ENCODE measurements around the gene CORO2B.
A peak's percentile ranks its signal among the peaks of the same experiment; 100 is the strongest.

Gene CORO2B

DNA sequence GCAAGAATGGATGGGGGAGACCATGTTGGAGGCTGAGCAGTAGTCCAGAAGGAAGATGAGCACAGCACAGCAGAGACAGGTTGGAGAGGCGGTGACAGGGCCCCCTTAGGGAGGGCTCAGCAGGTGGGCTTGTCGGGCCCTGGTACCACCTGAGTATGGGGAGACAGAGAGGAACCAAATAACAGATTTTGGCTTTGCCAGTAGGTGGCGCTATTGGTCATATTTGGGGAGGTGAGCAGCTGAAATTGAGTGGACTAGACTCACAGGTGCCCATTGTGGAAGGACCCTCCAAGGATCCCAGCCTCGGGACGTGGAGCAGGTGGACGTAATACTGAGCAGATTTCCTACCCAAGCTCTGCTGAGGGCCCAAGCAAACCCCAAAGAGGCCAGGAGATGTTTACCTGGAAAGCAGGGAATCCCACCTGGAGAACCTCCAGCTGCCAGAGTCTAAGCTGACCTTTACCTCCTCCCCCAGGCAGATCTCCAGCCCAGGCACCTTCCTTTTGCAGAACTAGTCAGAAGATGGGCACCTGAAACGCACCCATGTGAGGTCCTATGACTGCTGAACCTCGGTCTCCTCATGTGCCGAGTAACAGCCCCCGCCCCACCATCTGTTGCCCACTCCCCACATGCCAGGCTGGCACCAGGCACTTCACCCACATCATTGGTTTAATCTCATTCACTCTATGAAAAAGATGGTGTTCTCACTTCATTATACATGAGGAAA lies 24.6 kb upstream of the CORO2B start:
- DNase-seq (ENCODE audit: low read depth): peak; percentile 24

DNA sequence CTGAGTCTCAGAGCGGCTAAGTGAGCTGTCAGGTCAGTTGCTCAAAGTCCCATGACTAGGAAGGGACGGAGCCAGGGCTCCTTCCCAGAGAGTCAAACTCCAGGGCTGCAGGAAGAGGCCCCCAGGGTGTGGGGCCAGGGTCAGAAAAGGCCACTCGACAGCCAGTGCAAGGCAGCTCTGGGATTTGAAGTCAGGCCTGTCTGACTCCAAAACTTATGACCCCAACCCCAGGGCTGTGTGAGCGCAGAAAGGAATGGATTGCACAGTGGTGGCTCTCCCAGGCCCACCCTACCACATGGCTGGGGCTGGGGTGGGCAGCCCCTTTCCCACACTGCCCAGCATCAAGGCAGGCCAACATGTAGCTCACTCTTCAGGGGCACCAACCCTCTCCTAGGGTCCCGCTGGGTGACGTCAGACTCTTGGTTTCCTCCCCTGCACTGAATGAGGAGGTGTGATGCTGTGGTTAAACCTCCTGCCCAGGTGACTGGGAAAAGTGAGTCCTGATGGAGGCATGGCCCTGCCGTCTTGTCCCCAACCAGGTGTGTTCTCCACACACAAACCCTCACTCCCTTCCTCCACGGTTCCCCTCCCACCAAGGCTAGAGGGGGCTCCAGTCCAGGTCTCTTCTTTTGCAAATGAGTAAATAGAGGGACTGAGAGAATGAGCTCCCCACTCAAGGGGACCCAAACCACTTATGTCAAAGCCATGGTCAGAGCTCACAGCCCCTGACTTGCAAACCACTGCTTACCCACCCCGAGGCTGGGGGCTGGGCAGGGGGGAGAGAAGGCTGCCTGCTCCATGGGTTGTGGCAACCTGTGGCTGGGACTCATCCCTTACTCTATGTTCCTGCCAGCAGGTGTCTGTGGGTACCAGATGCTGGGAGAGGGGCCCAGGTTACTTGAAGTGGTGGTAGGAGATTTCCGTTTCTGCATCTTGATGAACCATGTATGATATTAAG lies 23.8 kb upstream of the CORO2B start:
- no peak for DNase-seq (ENCODE audit: low read depth)

DNA sequence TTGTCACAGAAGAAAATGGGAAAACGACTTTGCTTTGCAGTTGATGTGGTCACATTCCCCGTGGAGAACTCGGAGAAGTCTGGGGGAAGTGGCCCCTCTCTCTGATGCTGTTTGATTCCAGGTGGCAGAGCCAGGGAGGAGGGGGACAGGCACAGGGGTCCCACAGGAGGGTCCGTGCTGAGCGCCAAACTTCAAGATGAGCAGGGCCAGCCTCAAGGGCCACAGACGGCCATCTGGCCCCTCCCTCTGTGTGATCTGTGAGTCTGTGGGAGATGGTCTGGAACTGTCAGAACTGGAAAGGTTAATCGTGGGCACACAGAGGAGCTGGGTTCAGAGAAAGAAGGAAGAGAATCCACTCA lies 23.1 kb upstream of the CORO2B start:
- DNase-seq (ENCODE audit: low read depth): no peak

DNA sequence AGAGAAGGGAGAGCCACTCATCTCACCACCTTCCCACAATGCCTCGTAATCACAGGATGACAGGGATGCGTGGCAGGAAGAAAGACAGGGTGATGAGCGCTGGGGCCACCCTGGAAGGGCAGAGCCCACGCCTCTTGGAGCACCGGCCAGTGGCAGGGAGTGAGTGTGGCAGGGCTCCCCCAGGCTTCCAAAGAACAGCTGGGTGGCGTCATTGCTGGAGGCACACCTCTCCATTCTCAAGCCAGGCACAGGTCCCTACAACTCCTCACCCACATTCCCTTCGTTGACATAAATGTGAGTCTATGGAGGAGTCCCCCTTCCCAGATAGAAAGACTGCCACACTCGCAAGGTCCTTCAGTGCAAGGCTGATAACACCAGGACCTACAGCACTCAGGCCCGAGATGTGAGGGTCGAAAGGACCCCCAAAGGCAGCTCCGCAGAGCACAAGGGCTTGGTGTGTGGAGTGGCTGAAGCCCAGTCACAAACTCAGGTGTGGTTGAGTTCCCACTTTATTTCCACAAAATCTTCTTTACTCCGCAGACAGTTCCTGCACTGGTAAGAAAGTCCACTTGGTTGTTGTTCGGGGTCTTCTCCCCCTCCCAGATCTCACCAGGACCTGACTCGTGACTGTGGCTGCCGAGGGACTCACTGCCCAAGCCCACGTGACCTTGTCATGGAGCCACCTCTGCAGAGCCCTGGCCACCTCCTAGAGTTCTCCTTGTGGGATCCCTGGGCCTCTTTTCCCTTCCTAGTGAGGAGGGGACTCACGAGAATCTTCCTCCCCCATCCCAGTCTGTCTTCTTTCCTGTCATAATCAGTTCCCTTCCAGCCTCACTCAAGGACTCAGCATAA lies 22.4 kb upstream of the CORO2B start:
- no peak for DNase-seq (ENCODE audit: low read depth)

DNA sequence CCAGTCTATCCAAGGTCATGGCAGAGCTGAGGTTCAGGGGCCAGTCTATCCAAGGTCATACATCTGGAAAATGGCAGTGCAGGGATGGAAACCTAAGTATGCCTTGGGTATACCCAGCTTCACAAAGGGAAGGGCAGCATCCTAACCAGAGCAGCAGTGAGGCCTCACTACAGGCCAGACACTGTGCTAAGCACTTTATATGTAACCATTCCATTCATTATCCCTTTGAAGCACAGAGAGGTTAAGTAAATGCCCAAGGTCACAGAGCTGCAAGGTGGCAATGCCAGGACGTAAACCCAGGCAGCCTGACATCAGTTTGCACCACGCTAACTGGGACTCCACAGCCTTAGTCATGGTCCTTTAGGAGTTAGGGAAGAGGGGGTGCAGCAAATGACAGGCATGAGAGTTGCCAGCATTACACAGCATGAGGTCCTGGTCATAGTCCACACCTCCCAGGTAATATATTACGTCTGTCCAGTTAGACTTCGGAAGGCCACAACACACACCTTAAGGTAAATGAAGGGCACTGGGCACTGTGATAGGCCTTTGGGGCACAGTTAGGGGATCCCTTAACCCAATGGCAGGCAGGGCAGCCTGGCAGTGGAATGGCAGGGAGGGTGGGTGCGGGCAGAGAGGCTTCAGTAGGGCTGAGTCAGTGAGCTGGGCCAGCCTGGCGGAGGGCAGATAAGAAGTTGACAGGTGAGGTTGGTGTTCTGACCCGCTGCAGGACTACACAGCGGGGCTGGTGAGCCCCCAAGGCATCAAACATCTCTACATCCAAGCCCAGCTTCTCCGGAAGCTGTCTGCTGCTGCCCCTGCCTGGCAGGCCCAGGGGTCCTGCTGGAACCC lies 21.1 kb upstream of the CORO2B start:
- DNase-seq (ENCODE audit: low read depth): no peak

DNA sequence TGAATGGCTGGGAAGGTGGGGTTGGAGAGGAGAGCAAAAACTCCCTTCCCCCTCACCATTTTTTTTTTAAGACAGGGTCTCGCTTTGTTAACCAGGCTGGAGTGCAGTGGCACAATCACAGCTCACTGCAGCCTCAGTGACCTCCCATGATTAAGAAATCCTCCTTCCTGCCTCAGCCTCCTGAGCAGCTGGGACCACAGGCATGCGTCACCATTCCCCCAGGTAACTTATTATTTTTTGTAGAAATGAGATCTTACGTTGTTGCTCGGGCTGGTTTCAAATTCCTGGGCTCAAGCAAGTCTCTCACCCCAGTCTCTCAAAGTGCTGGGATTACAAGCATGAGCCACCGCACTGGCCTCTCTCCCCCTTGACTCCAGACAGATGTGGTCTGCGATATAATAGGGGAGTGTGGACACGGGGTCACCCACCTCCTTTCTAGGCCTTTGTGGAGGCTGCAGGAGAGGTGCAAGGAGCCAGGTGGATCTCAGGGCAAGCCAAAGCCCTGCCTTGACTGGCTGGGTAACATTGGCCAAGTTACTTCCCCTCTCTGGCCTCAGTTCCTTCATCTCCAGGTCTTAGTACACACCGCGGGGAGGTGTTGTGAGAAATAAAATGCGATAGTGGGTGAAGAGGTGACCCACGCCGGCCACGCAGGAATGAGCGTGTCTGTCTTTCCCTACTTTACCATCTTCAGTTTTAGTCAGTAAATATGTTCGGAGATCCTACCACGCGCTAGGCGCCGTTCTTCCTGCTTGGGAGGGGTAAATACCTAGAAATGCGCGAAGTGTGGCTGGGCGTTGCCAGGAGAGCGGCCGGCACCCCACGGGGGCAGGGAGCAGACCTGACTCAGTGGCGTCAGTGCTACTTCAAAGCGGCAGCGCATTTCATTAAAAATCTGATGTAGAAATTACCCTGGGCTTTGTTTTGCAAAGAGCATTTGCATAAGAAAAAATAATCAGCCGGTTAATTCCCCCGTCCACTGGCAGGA lies 20.2 kb upstream of the CORO2B start:
- DNase-seq (ENCODE audit: low read depth): no peak

DNA sequence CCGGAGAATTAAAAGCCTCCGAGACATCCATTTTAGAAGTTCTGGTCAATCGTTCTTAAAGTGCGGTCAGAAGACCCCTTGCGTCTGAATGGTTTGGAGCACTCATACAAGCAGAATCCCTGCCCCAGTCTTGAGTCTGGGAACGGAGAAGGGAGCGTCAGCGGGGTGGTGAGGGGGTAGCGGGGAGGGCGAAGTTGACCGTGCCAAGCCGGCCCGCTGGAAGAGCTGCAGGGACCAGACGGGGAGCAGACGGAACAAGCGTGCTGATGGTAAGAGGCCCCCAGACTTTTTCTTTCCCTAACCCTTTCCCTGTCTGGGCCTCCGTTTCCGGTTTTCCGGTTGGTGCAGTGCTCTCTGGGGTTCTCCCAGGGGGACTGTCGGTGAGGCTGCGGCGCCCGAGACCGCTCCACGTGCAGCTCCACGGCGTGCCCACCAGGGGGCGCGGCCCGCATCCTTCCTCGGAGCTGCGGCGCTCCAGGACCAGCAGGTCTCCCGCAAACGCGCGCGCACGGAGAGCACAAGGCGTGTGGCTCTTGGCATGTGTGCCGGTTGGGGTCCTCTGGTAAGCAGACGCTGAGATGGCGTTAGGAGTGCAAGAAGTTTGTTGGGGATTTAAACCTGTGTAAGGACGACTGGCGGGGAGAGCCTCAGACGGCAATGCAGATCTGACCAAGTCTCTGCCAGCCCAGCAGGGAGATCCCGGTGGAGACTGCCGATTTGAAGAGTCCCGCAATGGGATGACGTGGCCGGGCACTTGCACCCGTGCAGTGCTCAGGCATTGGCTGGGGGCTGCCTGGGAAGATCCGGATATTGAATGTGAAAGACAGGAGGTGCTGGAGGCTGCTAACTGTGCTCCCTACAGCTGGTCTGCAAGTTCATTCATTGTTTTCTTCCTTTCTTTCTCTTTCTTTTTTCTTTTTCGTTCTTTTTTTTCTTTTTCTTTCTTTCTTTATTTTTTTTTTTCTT lies 19.2 kb upstream of the CORO2B start:
- DNase-seq (ENCODE audit: low read depth): peak; percentile 59

DNA sequence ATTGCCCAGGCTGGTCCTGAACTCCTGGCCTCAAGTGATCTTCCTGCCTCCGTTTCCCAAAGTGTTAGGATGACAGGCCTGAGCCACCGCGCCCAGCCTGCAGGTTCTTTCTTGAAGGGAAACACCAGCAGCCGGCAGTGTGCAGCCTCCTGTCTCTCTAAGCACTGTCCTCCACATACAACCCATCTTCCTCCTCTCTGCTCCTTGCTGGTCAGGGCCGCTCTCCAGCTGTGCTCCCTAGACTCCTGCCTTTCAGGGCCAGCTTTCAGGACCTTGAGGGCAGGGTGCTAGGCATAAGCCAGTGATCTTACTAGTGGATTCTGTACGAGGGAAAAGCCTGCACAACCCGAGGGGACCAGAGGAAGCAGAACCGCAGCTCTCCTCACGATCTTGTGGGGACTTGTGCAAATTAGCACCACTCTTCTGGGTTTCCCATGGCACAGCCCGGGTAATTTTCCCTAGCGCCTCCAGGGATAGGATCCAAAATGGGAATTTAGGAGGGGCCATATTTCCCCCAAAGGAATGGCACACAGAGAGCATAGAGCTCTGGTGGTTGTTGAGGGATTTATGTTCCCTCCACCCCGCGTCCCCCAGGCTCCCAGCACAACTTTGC lies 18.2 kb upstream of the CORO2B start:
- no peak for DNase-seq (ENCODE audit: low read depth)

DNA sequence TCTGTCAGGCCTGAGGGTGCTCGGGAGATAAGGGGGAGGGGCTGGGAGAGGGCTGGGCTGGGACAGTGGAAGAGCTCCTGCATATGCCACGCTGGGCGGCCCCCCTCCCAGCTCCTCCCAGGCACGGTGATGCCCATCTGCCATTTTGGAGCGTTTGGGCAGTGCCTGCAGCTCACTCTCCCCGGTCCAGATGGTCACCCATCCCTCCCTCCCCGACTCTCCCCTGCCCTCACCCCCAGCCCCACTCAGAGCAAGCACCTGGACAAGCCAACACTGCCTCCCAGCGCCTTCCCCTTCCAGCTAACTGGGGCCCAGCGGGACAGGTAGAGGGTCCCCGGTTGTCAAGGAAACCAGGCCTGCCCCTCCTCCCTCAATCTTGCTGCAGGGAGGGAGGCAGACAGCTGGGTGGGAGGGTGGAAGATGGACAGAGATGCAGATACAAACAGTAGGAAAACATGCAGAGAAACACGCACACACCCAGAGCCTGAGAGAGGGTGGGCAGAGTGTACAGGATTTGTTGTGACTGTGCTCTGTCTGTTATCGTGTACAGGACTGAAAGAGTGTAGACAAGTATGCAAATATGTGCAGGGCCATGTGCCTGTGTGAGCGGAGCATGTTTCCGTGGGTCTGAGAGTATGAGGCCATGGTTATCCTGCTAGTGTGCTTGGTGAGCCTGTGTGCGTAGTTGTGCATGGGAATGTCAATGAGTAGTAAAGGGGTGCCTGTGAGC lies 17.5 kb upstream of the CORO2B start:
- no peak for DNase-seq (ENCODE audit: low read depth)

DNA sequence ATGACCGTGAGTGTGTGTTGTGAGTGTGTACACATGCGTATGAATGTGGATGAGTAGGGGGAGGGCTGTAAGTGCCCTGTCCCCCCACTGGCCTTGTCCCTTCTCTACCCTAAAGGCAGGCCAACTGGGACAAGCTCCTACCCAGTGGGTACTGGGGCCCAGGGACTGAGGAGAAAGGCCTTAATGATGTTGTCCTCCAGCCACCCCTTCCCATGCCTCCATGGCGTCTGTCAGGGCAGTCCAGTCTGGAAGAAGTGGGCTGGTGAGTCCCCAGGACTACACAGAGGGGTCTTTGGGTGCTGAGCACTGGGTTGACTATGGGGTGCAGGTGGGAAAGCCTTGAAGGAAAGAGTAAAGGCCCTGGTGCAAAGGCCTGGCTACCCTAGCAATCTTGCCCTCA lies 16.9 kb upstream of the CORO2B start:
- no peak for DNase-seq (ENCODE audit: low read depth)

DNA sequence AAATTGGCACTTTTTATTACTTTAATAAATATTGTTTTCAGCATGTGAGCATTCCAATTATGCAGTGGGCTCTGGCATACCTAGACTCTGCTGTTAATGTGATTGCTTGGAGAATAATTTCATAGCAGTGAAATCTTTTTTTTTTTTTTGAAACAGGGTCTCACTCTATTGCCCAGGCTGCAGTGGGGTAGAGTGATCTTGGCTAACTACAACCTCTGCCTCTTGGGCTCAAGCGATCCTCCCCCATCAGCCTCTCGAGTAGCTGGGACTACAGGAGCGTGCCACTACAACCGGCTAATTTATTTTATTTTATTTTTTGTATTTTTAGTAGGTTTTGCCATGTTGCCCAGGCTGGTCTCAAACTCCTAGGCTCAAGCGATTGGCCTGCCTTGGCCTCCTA lies 14.6 kb upstream of the CORO2B start:
- DNase-seq (ENCODE audit: low read depth): no peak

DNA sequence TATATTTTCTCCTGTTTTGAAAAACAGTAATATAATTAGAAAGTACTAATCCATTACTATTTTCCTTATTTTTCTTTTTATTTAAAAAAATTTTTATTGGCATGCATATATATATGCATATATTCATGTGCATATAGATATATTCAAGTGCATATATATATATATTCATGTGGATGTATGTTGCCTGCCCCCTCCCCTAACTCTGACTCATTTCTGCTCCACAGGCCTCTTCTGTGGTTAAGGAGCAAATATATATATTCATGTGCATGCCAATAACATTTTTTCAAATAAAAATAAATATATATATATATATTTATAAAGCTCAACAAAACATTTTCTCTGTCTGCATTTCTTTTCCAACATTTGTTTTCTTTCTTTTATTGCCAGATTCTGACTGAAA lies 13.6 kb upstream of the CORO2B start:
- DNase-seq (ENCODE audit: low read depth): no peak

DNA sequence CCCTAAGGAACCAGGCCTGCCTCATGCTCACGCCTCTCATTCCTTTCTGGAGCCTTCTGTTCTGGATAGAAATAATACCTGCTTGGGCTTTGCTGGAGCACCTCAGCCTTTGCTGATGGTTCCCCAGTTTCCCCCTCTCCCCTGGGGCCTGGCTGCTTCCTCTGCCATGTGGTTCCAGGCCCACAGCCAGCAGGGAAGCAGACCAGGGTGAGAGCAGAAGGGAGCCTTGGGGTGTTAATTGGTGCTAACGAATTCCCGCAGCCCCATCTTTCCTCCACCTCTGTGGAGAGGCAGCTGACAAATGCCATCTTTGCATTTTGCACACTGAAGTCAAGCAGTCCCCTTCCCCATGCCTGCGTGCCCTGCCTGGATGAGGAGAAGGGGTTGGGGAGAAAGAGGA lies 13.1 kb upstream of the CORO2B start:
- DNase-seq (ENCODE audit: low read depth): no peak

DNA sequence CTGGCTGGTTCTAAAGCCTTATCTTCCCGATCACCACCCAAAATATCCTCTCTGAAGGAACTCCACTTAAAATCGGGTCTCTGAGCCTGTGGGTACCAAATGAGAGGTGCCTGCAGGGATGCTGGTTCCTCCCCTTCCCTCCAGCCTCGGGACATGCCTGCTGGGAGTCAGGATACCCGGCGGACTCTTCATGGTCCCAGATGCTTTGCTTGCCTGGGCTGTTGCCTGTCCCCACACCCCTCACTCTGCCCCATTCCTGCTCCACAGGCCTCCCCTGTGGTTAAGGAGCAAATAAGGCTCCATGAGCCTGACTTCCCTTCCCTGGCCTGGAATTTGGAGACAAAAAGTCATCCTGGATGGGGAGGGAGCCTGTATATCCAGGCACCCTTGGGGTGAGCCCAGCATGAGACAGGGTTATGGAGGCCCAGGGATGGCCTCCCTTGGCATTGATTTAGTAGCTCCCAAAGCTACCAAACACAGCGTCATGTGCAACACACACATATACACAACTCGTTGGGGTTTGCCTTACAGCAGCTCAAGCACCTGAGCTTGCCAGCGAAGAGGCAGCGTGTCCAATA lies 12.3 kb upstream of the CORO2B start:
- DNase-seq (ENCODE audit: low read depth): no peak

DNA sequence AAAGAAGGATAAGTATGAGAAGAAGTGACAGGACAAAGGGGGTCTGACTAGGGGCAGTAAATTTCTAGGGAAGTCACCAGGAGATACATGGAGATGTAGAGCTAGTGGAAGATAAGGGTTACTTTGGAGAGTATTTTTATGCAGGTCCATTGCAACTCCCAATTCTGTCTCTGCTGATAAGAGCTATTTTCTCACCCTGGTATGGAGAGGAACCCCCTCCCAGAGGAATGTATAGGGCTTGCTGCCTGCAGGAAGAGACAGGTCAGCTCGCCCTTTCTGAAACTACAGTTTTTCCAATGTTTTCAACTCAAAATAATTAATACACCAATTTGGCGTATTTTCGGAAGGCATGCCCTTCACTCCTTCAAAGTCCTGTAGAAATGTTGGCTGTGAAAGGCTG lies 11.4 kb upstream of the CORO2B start:
- no peak for DNase-seq (ENCODE audit: low read depth)

DNA sequence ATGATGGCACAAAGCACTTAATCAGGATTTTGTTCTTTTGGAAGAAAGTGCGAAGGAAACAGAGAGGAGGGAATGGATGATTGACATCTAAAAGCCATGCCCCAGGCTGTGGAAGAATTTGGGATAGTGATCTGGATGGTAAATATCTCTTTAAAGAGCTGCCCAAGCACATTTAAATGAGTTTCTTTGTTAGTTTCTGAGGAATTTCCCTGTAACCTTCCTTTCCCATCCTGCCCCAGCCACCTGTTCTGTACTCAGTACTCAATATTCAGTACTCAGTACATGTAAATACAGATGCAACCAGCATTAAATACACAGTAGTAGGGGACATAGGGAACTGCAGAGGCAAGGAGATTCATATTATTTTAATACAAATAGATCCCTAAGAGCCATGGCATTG lies 7.8 kb upstream of the CORO2B start:
- no peak for DNase-seq (ENCODE audit: low read depth)

DNA sequence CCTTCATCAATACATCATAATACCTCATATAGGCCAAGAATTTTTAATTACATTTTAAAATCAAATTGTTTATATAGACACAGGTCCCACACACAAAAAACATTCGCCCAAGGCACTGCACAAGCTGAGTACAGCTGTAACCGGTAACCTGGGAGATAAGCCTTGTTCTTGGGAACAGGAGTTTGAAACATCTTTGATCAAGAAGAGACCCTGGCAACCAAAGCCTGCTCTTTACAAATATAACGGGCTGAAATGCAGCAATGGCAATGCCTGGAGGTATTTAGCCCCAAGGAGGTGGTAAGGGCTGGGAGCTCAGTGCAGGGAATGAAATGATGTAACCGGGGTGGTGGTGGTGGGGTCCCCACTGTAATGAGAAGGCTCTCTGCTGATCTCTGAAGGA lies 7.2 kb upstream of the CORO2B start:
- no peak for DNase-seq (ENCODE audit: low read depth)

DNA sequence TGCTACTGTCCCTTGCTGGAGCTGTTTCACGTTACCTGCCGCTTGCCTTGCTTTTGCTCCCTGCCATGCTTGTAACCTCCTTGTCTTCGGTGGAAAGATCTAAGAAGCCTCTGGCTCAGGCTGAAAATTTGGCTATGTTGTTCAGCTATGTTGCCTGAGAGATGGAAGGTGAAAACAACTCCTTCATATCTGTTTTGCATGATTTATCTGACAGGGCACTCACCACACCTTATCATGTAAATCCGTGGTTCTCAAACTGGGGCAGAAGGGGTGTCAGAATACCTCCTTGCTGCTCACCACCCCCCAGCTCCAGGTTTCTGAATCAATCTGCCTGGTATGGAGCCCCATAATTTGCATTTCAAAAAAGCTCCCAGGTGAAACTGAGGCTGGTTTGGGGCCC lies 6.5 kb upstream of the CORO2B start:
- DNase-seq (ENCODE audit: low read depth): no peak

Measured in fibroblast of gingiva (primary cell).